ENCODE results near the gene GJB6.
"Not testable (repeated sequence)": the region's sequence is repeated elsewhere in the genome, so short reads cannot be mapped to it uniquely, and the experiment has no call there.

GJB6 gene

DNA sequence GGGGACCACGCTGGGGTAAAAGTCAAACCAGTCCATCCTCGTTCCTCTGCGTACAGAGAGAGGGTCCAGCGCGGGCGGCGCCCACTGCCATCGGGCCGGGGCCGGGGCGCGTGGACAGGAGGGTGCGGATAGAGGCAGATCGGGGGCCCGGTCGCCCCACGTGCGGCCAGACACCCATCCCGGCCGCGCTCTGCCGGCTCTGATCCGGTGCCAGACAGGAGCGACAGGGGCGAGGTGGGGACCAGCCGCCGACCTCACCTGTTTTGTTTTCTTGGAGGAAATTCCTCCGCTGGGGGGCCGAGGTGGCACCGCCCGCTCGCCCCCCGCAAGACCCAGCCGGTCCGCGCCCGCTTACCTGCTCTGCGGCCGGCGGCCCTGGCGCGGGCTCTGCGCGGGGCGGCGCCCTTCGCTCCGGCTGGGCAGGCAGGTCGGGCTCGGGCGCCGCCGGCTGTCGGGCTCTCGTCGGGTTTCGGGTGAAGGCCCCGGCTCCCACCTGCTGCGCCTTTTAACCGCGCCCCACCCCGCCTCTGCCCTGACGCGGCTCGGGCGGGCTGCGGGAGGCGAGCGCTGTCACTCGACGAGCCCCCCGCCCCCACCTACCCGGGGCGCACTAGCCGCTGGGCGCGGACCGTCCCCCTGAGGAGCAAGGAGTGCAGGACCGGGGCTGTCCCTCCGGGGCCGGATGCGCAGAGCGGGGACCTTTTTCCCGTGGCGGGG is at the start of gene GJB6:
TSS of gene GJB6 (minus strand) at position 481 of the 717 bp plus-strand sequence. CDS start 8,839 bp downstream, outside the sequence.
- Histone ChIP-seq H3K4me1 (ENCODE audit: insufficient read depth, low read length) (no peaks in the 10 kb centered on the region), H3K36me3 (ENCODE audit: insufficient read depth, low read length) (no peaks in the 10 kb centered on the region), H2AFZ (ENCODE audit: low read depth, low read length) (no peak within 1 kb of the TSS), H3K9me3 (ENCODE audit: low read length) (no peaks in the 10 kb centered on the region), H3K27me3 (ENCODE audit: insufficient read depth, low read length) (peaks cover 55% of the 10 kb centered on the region), H3K4me3 (ENCODE audit: low read length) (no peak within 1 kb of the TSS)

DNA sequence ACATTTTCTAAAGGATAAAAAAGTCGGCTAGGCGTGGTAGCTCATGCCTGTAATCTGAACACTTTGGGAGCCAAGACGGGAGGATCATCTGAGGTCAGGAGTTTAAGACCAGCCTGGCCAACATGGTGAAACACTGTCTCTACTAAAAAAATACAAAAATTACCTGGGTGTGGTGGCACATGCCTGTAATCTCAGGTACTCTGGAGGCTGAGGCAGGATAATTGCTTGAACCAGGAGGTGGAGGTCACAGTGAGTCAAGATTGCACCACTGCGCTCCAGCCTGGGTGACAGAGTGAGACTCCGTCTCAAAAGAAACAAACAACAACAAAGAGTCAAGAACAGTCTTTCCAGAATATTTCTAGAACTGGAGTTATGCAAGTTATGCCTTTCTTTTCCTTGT is 44.8 kb upstream of the GJB6 start:
- H3K27me3 ChIP-seq (ENCODE audit: insufficient read depth, low read length); H3K36me3 ChIP-seq (ENCODE audit: insufficient read depth, low read length); H2AFZ ChIP-seq (ENCODE audit: low read depth, low read length); H3K4me1 ChIP-seq (ENCODE audit: insufficient read depth, low read length); H3K9me3 ChIP-seq (ENCODE audit: low read length); H3K4me3 ChIP-seq (ENCODE audit: low read length): not testable (repeated sequence)

DNA sequence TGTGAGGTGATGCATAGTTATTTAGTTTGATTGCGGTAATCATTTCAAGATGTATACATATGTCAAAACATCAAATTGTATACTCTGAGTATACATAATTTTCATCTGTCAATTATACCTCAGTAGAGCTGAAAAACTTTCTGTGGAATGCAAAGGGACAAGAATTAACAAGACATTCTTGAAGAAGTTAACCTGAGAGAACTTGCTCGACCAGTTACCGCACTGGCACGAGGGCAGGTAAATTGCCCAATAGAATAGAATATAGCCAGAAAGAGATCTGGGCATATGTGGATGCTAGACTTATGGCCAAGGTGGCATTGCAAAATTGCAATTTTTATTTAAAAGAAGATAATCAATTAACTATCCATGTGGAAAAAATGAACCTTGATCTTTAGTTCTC is 42.3 kb upstream of the GJB6 start:
- H3K4me1 ChIP-seq (ENCODE audit: insufficient read depth, low read length) = no peaks in the 10 kb centered on the region
- no peaks in the 10 kb centered on the region for H3K9me3 ChIP-seq (ENCODE audit: low read length)
- no peak overlapping the region for H2AFZ ChIP-seq (ENCODE audit: low read depth, low read length)
- no peak overlapping the region for H3K4me3 ChIP-seq (ENCODE audit: low read length)
- no peaks in the 10 kb centered on the region for H3K27me3 ChIP-seq (ENCODE audit: insufficient read depth, low read length)
- no peaks in the 10 kb centered on the region for H3K36me3 ChIP-seq (ENCODE audit: insufficient read depth, low read length)

DNA sequence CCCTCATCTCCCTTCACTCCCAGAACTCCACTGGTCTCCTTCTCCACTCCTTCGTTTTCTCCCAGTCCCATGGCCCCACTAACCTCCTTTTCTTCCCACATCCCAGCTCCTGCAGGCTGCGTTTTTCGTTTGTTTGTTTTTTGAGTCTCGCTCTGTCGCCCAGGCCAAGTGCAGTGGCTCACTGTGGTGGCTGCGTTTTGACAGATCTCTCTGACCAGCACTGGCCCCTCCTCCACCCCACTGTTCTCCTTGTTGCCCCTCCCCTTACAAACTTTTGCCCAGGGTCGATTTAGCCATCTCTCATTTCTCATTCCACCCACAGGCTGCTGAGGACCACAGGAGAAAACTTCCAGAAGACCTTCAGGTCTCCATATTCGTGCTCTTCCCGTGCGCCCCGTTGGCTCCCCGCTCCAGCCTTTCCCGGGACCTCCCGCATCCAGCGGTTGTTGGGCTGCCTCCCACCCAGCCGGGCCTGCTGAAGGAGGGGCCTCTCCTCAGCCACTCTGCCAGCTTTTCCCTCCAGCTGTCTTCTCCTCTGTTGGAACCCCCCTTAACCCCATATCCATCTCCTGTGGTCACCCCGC is 40.6 kb upstream of the GJB6 start:
- Histone ChIP-seq H3K9me3 (ENCODE audit: low read length) (no peaks in the 10 kb centered on the region), H2AFZ (ENCODE audit: low read depth, low read length) (no peak overlapping the region), H3K4me1 (ENCODE audit: insufficient read depth, low read length) (no peaks in the 10 kb centered on the region), H3K4me3 (ENCODE audit: low read length) (no peak overlapping the region), H3K36me3 (ENCODE audit: insufficient read depth, low read length) (no peaks in the 10 kb centered on the region), H3K27me3 (ENCODE audit: insufficient read depth, low read length) (no peaks in the 10 kb centered on the region)

DNA sequence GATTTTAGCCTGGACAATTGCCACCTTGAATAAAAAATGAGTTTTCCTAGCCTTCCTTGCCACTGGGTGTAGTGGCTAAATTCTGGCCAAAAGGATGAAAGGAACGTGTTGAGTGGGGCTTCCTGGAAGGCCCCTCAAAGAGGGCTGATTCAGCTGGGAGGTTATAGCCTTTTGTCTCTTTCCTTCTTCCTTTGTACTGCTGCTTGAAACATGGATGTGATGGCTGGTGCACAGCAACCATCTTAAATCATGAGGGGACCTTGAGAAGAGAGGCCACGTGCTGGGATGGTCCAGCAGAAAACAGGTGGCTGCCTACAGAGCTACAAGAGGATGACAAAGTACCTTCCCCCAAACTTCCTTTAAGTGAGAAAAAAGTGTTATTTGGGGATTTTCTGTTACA is 40.0 kb upstream of the GJB6 start:
- no peak overlapping the region for H2AFZ ChIP-seq (ENCODE audit: low read depth, low read length)
- H3K36me3 ChIP-seq (ENCODE audit: insufficient read depth, low read length) = no peaks in the 10 kb centered on the region
- H3K4me3 ChIP-seq (ENCODE audit: low read length) = no peak overlapping the region
- no peaks in the 10 kb centered on the region for H3K4me1 ChIP-seq (ENCODE audit: insufficient read depth, low read length)
- no peaks in the 10 kb centered on the region for H3K27me3 ChIP-seq (ENCODE audit: insufficient read depth, low read length)
- no peaks in the 10 kb centered on the region for H3K9me3 ChIP-seq (ENCODE audit: low read length)

DNA sequence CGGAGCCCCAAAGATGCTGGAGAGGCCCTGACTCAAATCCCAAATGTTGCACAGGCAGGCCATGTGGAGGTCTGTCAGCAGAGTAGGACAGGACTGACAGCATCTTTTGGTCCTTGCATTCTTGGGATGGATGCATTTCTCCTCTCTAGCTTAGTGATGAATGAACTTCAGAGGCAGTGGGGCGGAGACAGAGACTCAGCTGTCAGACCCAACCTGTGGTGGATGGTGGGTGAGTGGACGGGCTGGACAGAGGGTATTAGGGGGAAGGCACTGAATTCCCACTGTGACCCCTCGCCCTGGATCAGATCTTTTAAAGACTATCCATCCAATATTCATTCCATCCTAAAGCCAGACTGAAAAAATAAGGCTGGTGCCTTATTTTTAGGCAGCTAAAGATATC is 39.3 kb upstream of the GJB6 start:
- Histone ChIP-seq H3K4me3 (ENCODE audit: low read length) (no peak overlapping the region), H2AFZ (ENCODE audit: low read depth, low read length) (no peak overlapping the region), H3K4me1 (ENCODE audit: insufficient read depth, low read length) (no peaks in the 10 kb centered on the region), H3K9me3 (ENCODE audit: low read length) (no peaks in the 10 kb centered on the region), H3K36me3 (ENCODE audit: insufficient read depth, low read length) (no peaks in the 10 kb centered on the region), H3K27me3 (ENCODE audit: insufficient read depth, low read length) (no peaks in the 10 kb centered on the region)

DNA sequence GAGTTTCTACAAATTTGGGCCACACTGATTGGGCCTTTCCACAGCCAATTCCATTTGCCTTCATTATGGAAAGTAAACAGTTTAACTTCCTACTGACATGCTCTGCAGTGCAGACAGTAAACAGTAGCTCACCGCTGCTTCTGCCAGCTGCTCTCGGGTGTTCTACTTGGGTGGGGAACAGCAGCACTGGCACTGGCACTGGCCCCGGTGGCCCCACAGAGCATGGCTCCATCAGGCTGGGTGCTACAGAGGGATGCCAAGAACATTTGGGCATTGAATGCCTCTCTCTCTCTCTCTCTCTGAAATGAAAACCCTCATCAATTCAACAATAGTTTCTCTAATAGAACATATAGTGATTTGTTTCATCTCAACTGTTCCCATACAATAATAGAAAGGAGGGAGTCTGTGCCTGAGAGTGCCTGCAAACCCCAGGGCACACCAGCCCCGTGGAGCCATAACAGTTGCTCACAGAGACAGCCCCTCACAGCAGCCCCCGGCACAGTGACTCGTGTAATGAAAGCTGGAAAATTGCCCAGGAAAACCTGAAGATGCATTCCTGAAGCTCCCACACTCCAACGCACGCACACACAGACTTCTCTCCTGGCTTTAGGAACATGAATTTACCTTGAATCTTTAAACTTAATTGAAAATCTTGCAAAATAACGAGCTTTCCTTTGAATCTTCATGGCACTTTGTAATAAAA is 38.2 kb upstream of the GJB6 start:
- Histone ChIP-seq H3K4me3 (ENCODE audit: low read length) (no peak overlapping the region), H3K4me1 (ENCODE audit: insufficient read depth, low read length) (no peaks in the 10 kb centered on the region), H3K27me3 (ENCODE audit: insufficient read depth, low read length) (no peaks in the 10 kb centered on the region), H3K9me3 (ENCODE audit: low read length) (no peaks in the 10 kb centered on the region), H3K36me3 (ENCODE audit: insufficient read depth, low read length) (no peaks in the 10 kb centered on the region), H2AFZ (ENCODE audit: low read depth, low read length) (no peak overlapping the region)

DNA sequence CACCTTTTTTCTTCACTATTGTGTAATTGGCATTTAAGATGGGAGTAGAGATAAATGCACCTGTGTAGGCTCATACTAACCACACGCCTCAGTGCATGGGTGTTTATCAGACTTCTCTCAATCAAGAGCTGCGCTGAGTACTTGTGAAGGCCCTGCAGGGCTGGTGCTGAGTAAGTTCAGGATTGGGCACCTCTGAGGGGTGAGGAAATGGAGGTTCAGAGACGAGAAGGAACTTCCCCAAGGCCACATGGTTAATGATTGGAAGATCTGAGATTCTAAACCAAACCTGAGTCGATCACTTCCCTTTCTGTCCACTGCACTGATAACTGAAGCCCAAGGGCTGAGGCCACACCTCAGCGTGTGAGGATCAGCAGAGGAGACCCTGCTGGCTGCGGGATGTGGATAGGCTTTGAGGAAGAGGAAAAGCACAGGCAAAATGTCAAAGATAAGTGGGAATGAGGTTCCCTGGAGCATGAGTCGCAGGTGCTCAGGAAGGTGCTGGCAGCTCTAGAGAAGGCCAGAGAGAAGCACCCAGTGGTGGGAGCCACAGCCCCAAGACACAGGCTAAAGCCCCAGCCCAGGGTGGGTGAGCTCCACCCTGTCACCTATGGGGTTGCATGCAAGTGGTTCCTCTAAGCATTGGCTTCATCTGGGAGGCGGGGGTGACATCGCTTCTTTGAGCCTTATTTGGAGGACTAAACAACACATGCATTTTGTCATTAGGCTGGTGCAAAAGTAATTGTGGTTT is 32.3 kb upstream of the GJB6 start:
- no peak overlapping the region for H3K4me3 ChIP-seq (ENCODE audit: low read length)
- H3K4me1 ChIP-seq (ENCODE audit: insufficient read depth, low read length) = no peaks in the 10 kb centered on the region
- no peaks in the 10 kb centered on the region for H3K36me3 ChIP-seq (ENCODE audit: insufficient read depth, low read length)
- H3K9me3 ChIP-seq (ENCODE audit: low read length) = no peaks in the 10 kb centered on the region
- no peaks in the 10 kb centered on the region for H3K27me3 ChIP-seq (ENCODE audit: insufficient read depth, low read length)
- H2AFZ ChIP-seq (ENCODE audit: low read depth, low read length) = no peak overlapping the region

DNA sequence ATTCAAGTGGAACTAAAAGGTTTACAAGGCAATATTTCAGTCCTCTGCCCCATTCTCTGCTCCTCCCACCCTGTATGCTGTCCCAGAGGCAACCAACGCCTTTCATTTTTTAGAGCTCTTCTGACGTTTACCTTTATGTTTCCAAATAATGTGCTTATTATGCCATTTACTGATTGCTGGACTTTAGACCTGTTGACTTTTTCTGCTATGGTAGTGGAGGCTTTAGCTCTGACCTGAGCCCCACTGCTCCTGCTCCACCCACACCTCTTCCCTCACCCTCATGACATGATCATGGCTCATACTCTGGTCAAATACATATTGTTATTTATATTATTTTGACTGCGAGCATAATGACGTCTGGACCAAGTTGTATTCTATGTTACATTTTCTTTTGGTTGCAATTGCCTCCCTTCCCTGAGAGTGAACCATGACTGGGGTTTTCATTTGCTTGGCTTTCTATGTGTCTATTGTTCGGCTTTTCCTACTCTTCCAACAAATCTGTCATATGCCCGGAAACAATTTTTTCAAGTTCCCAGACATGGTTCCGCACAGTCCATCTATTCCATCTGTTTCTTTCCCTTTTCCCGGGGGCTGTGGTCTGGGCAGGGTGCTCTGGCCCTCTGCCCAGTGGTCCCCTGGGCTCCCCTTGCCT is 31.4 kb upstream of the GJB6 start:
- no peaks in the 10 kb centered on the region for H3K9me3 ChIP-seq (ENCODE audit: low read length)
- H3K36me3 ChIP-seq (ENCODE audit: insufficient read depth, low read length) = no peaks in the 10 kb centered on the region
- no peaks in the 10 kb centered on the region for H3K27me3 ChIP-seq (ENCODE audit: insufficient read depth, low read length)
- no peak overlapping the region for H3K4me3 ChIP-seq (ENCODE audit: low read length)
- H3K4me1 ChIP-seq (ENCODE audit: insufficient read depth, low read length) = no peaks in the 10 kb centered on the region
- no peak overlapping the region for H2AFZ ChIP-seq (ENCODE audit: low read depth, low read length)

DNA sequence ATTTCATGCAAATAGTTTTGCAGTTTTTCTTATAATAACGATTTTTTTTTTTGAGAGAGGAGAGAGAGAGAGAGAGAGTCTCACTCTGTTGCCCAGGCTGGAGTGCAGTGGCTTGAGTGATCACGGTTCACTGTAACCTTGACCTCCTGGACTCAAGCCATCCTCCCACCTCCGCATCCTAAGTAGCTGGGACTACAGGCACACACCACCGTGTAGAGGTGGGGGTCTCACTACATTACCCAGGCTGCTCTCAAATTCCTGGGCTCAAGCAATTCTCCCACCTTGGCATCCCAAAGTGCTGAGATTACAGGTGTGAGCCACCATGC is 26.8 kb upstream of the GJB6 start:
- no peaks in the 10 kb centered on the region for H3K36me3 ChIP-seq (ENCODE audit: insufficient read depth, low read length)
- no peak overlapping the region for H3K4me3 ChIP-seq (ENCODE audit: low read length)
- H3K27me3 ChIP-seq (ENCODE audit: insufficient read depth, low read length) = no peaks in the 10 kb centered on the region
- no peak overlapping the region for H2AFZ ChIP-seq (ENCODE audit: low read depth, low read length)
- no peaks in the 10 kb centered on the region for H3K9me3 ChIP-seq (ENCODE audit: low read length)
- no peaks in the 10 kb centered on the region for H3K4me1 ChIP-seq (ENCODE audit: insufficient read depth, low read length)

DNA sequence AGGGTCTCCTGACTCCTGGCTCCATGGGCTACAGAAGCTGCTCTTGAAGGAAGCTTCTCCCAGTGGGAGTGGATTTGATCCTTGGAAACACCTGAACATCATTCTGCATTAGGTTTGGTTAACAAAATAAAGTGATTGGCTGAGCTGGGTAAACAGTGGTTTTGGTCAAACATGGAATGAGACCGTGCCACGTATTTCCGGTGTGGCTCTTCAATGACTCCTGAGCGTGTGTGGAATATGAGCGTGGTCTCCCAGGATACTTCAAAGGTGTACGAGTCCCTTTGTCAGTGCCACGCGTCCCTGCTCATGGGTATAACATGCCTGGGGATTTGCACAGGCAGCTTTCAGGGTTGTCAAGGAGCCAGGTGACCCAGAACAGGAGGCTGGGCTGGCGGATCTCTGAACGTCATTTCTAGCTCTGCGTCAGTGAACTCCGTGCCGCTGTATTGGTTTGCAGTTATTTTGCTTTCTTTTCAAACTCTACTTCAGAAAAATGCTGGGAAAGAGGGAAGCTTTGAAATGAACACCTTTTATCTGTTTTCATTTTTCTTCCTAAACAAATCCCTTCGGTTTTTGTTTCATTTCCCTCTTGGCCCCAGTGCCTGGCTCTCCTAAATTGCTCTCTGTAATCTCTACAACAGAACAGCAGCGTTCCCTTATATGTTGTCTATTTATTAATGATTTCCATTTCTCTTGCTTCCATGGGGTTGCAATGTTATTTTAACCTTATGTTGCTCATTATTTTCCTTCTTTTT is 26.3 kb upstream of the GJB6 start:
- Histone ChIP-seq H3K4me3 (ENCODE audit: low read length) (no peak overlapping the region), H3K9me3 (ENCODE audit: low read length) (no peaks in the 10 kb centered on the region), H2AFZ (ENCODE audit: low read depth, low read length) (no peak overlapping the region), H3K4me1 (ENCODE audit: insufficient read depth, low read length) (no peaks in the 10 kb centered on the region), H3K27me3 (ENCODE audit: insufficient read depth, low read length) (no peaks in the 10 kb centered on the region), H3K36me3 (ENCODE audit: insufficient read depth, low read length) (no peaks in the 10 kb centered on the region)

DNA sequence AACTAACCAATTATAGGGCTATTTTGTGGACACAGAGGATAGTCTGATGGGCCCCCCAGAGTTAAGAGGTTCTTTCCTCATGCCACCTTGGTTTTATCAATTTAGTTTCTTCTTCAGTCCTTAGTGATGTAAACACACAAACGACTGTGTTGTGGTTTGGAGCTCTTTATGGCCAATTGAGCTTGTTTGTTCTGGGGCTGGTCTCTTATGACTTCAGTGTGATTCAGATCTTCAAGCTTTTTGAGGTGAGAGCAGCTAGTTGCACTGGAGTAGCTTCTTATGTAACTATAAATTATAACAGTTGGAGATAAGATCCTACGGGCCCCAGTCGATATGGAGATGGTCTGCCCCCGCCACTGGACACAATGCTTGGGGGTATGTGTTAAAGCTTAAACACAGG is 22.0 kb upstream of the GJB6 start:
- Histone ChIP-seq H2AFZ (ENCODE audit: low read depth, low read length) (no peak overlapping the region), H3K4me1 (ENCODE audit: insufficient read depth, low read length) (no peaks in the 10 kb centered on the region), H3K4me3 (ENCODE audit: low read length) (no peak overlapping the region), H3K9me3 (ENCODE audit: low read length) (no peaks in the 10 kb centered on the region), H3K36me3 (ENCODE audit: insufficient read depth, low read length) (no peaks in the 10 kb centered on the region), H3K27me3 (ENCODE audit: insufficient read depth, low read length) (no peaks in the 10 kb centered on the region)
